Fibroblast of lung (primary cell): ENCODE measurements around the gene HOXB5.

Experiments
- EZH2 ChIP-seq: IDR thresholded peaks from 2 replicates; pipeline ENCODE4 v1.5.1; 2012; ENCODE audit warnings: low read length, control low read depth, mild to moderate bottlenecking; ENCODE audit errors: missing control alignments
- TF ChIP-seq, protein P1 (sequence below), 2 donors: IDR thresholded peaks in 1 of 2; conservative IDR thresholded peaks in 1 of 2; 1 replicate in 1 of 2; 2 replicates in 1 of 2; pipeline ENCODE4 v1.5.1; 2011 to 2012; ENCODE audit warnings: low read length in 2 of 2, control low read depth in 1 of 2, inconsistent platforms in 1 of 2, low read depth in 1 of 2, mild to moderate bottlenecking in 1 of 2

DNA sequence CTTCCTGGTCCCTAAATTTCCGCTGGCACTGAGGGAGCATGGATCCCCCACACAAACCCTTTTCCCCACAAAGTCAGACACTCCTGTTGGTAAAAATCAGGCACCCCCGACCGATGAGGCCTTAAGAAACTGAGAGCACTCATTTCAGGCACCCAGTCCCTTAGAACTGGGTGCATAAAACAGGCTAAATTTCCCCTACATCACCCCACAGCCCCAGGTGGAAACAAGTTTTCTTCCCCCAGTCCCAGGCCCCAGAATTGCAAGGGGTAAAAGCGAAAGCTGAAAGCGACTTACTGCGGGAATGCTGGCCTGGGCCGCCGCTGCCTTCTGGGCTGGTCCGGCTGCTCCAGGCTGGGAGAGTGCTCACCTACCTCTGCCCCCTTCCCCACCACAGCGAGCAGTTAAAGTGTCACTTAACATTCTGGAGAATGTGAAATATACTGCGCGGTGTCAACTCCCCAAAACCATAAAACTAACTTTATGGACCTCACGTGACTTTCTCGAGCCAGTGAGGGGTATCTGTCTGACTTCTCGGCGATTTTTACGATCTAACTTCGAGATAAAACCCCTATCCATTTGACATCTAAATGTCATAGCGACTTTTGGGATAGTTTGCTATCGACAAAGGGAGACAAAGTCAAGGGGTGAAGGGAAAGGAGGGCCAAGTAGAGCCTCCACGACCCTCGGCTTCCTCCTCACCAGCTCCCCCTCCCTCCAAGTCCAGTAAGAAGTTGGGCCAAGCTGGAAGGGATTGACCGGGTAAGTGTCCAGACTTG, 3.6 kb downstream of the HOXB5 start, which contains the start of gene HOXB3:
- TF ChIP-seq, protein P1, sequence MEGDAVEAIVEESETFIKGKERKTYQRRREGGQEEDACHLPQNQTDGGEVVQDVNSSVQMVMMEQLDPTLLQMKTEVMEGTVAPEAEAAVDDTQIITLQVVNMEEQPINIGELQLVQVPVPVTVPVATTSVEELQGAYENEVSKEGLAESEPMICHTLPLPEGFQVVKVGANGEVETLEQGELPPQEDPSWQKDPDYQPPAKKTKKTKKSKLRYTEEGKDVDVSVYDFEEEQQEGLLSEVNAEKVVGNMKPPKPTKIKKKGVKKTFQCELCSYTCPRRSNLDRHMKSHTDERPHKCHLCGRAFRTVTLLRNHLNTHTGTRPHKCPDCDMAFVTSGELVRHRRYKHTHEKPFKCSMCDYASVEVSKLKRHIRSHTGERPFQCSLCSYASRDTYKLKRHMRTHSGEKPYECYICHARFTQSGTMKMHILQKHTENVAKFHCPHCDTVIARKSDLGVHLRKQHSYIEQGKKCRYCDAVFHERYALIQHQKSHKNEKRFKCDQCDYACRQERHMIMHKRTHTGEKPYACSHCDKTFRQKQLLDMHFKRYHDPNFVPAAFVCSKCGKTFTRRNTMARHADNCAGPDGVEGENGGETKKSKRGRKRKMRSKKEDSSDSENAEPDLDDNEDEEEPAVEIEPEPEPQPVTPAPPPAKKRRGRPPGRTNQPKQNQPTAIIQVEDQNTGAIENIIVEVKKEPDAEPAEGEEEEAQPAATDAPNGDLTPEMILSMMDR (conservative IDR thresholded peaks at IDR 0.05 in 1 of 2, IDR thresholded peaks at IDR 0.05 in 1 of 2; ENCODE audit: low read depth in 1 of 2, low read length in 2 of 2), result no peak
- no peak for TF ChIP-seq EZH2
